HepG2 (cell line): ENCODE measurements around the gene GRK5. TPM values are rescaled to one million over a fixed set of nuclear protein-coding genes. Genes with fewer than 3 reads are reported as not detected.

Experiments
- ATAC-seq: fragments of 200-7000 bp; cut with Tn5 transposase; 3 replicates; pipeline ENCODE4 v1.9.1; 2020; ENCODE audit warnings: mild to moderate bottlenecking, moderate library complexity
- BruUV-seq: library from RNA; stranded (reverse); fragments of 400-500 nt; replicated peaks from 2 replicates; lab custom pipeline; 2021; lab: Mats Ljungman, UMichigan
- CTCF ChIA-PET: fragments of 300-600 bp; formaldehyde crosslinking; extraction: SDS; loops from one replicate; lab custom pipeline; 2021; ENCODE audit warnings: low total read pairs, inconsistent platforms, low intra/inter-chr PET ratio; lab: Yijun Ruan, JAX
- POLR2A ChIA-PET: fragments of 350-600 bp; sonication (Branson Sonifier 250); formaldehyde crosslinking; loops from one replicate; lab custom pipeline; 2020; ENCODE audit warnings: antibody characterized with exemption, inconsistent platforms; lab: Yijun Ruan, JAX
- DNase-seq: peaks from one replicate; pipeline ENCODE4 v3.0.0-alpha.2; 2015; ENCODE audit warnings: low spot score
- FAIRE-seq: peaks from 3 replicates; lab custom pipeline; 2011; peaks lifted over from hg19 to GRCh38; lab: Jason Lieb, UNC
- H2AFZ ChIP-seq: one replicate; pipeline ENCODE4 v1.6.1; 2011; ENCODE audit warnings: low read length, inconsistent platforms
- H3K27ac ChIP-seq: fragments of 300-600 bp; 3 replicates; pipeline ENCODE4 v1.8.0; 2011; ENCODE audit warnings: mixed run types, mild to moderate bottlenecking, mixed read lengths, low read length, inconsistent platforms; ENCODE audit not compliant: insufficient read depth; ENCODE audit errors: extremely low read length
- H3K27me3 ChIP-seq, 2 experiments: fragments of 200-600 bp in 1 of 2; 2 replicates in 1 of 2; 3 replicates in 1 of 2; pipeline versions ENCODE4 v1.6.0 to v1.8.0; 2011; ENCODE audit warnings: low read length in 2 of 2, mild to moderate bottlenecking in 2 of 2, moderate library complexity in 2 of 2, inconsistent platforms in 1 of 2; ENCODE audit not compliant: insufficient read depth in 2 of 2, control insufficient read depth in 1 of 2
- H3K36me3 ChIP-seq, 2 experiments: fragments of 200-600 bp in 1 of 2; replicated peaks in 1 of 2; 2 replicates in 1 of 2; 3 replicates in 1 of 2; pipeline versions ENCODE4 v1.5.1 to v1.8.0; 2011; ENCODE audit warnings: low read length in 2 of 2, inconsistent platforms in 1 of 2; ENCODE audit not compliant: insufficient read depth in 2 of 2, control insufficient read depth in 1 of 2
- H3K4me1 ChIP-seq: 2 replicates; pipeline ENCODE4 v1.5.1; 2012; ENCODE audit warnings: low read length, inconsistent platforms; ENCODE audit not compliant: insufficient read depth
- H3K4me2 ChIP-seq: 2 replicates; pipeline ENCODE4 v1.6.0; 2011; ENCODE audit warnings: low read depth, low read length, inconsistent platforms
- H3K4me3 ChIP-seq, 3 experiments: fragments of 200-600 bp in 1 of 3; sonication (generic), shearing (Covaris generic) in 1 of 3; replicated peaks in 1 of 3; 2 replicates each; pipeline ENCODE4 v1.5.1; 2011 to 2016; ENCODE audit warnings: low read length in 3 of 3, inconsistent platforms in 2 of 3, low read depth in 2 of 3, mild to moderate bottlenecking in 2 of 3, control low read depth in 1 of 3, mixed read lengths in 1 of 3; ENCODE audit not compliant: insufficient read depth in 1 of 3
- H3K79me2 ChIP-seq: one replicate; pipeline ENCODE4 v1.6.1; 2011; ENCODE audit warnings: low read length, inconsistent platforms; ENCODE audit not compliant: insufficient read depth
- H3K9ac ChIP-seq: 2 replicates; pipeline ENCODE4 v1.6.0; 2011; ENCODE audit warnings: mild to moderate bottlenecking, low read depth, low read length, inconsistent platforms; ENCODE audit not compliant: insufficient read depth
- H3K9me3 ChIP-seq: 2 replicates; pipeline ENCODE4 v1.5.1; 2012; ENCODE audit warnings: mild to moderate bottlenecking, low read length
- H4K20me1 ChIP-seq: 2 replicates; pipeline ENCODE4 v1.6.0; 2011; ENCODE audit warnings: inconsistent platforms, mild to moderate bottlenecking, low read length, moderate library complexity; ENCODE audit not compliant: insufficient read depth
- ARID2 ChIP-seq: sonication (generic); formaldehyde crosslinking; IDR thresholded peaks from 2 replicates; pipeline ENCODE4 v1.8.1; 2022; ENCODE audit warnings: mild to moderate bottlenecking, missing genetic modification reagents, borderline replicate concordance
- HMG20A ChIP-seq: IDR thresholded peaks from 2 replicates; pipeline ENCODE4 v1.6.1; 2016; ENCODE audit warnings: borderline replicate concordance
- HOXA7 ChIP-seq: sonication (generic); formaldehyde crosslinking; IDR thresholded peaks from 2 replicates; pipeline ENCODE4 v1.8.1; 2022; ENCODE audit warnings: mild to moderate bottlenecking, missing genetic modification reagents, moderate library complexity
- RFX1 ChIP-seq: fragments of 450-650 bp; IDR thresholded peaks from 2 replicates; pipeline ENCODE4 v1.6.1; 2017
- SNAI1 ChIP-seq: sonication (generic); formaldehyde crosslinking; IDR thresholded peaks from 2 replicates; pipeline ENCODE4 v1.5.0; 2020; ENCODE audit warnings: mild to moderate bottlenecking, missing genetic modification reagents, borderline replicate concordance
- SP1 ChIP-seq, 2 experiments: fragments of 450-650 bp in 1 of 2; sonication (generic) in 1 of 2; formaldehyde crosslinking in 1 of 2; IDR thresholded peaks; 2 replicates each; pipeline versions ENCODE4 v1.4.0 to v1.6.1; 2016 to 2020; ENCODE audit warnings: missing genetic modification reagents in 1 of 2
- SUZ12 ChIP-seq: fragments of 150-350 bp; IDR thresholded peaks from 2 replicates; pipeline ENCODE4 v1.6.1; 2014; ENCODE audit warnings: low read depth, low read length
- ZNF10 ChIP-seq: sonication (generic); formaldehyde crosslinking; IDR thresholded peaks from 2 replicates; pipeline ENCODE4 v1.4.0; 2020; ENCODE audit warnings: mild to moderate bottlenecking, low read depth, missing genetic modification reagents, borderline replicate concordance
- ZNF143 ChIP-seq: sonication (generic); formaldehyde crosslinking; IDR thresholded peaks from 2 replicates; pipeline ENCODE4 v1.4.0; 2020; ENCODE audit warnings: missing genetic modification reagents
- ZNF296 ChIP-seq: sonication (generic); formaldehyde crosslinking; conservative IDR thresholded peaks from 2 replicates; pipeline ENCODE4 v1.5.0; 2020; ENCODE audit warnings: mild to moderate bottlenecking, missing genetic modification reagents
- WGBS: methylation state at CpG from one replicate; pipeline ENCODE4 v1.1.6; 2017; ENCODE audit warnings: low lambda C conversion rate; 5-methylcytosine and 5-hydroxymethylcytosine counted together
- in situ Hi-C: cut with HindIII; loops from 2 replicates; pipeline ENCODE4 v1.10.0; 2017; ENCODE audit warnings: low pct_unique_long_range_greater_than_20kb; ENCODE audit not compliant: extremely low pct_ligation_motif_present
- intact Hi-C: fragments of 100-400 bp; cut with micrococcal nuclease; formaldehyde crosslinking; loops from one replicate; pipeline ENCODE4 v1.10.0; 2022; ENCODE audit not compliant: unreplicated experiment
- polyA plus RNA-seq, 8 experiments: library from polyadenylated mRNA; depleted of rRNA in 3 of 8; stranded (reverse) in 7 of 8; unstranded in 1 of 8; fragments of >200 nt; fragmentation: Illumina TruSeq in 4 of 8; extraction: Trizol in 4 of 8; gene quantifications; 2 replicates each; pipeline versions ENCODE4 v1.2.1 to v1.2.3, GENCODE V29; 2011 to 2016; ENCODE audit warnings: low read depth in 4 of 8, missing spikeins in 1 of 8, mixed read lengths in 1 of 8; ENCODE audit not compliant: insufficient read depth in 1 of 8
- total RNA-seq, 5 experiments: library from RNA; depleted of rRNA; stranded (reverse); fragments of >200 nt; fragmentation: Illumina TruSeq; extraction: Trizol; gene quantifications; 2 replicates each; pipeline ENCODE4 v1.2.3, GENCODE V29; 2016; ENCODE audit warnings: low read depth in 1 of 5
- TF ChIP-seq, protein P1 (sequence below): IDR thresholded peaks from 2 replicates; pipeline ENCODE4 v1.6.1; 2016; ENCODE audit warnings: low read depth, missing genetic modification reagents, missing compliant biosample characterization
- TF ChIP-seq, protein P2 (sequence below): sonication (generic); formaldehyde crosslinking; IDR thresholded peaks from 2 replicates; pipeline ENCODE4 v1.4.0; 2020; ENCODE audit warnings: missing genetic modification reagents, borderline replicate concordance

Gene GRK5
- total and polyA plus RNA-seq, 2 of the 13 experiments (the other 11 are each of a cell fraction or from before 2014, with no cell fraction given): 10.4 to 12.6 TPM

DNA sequence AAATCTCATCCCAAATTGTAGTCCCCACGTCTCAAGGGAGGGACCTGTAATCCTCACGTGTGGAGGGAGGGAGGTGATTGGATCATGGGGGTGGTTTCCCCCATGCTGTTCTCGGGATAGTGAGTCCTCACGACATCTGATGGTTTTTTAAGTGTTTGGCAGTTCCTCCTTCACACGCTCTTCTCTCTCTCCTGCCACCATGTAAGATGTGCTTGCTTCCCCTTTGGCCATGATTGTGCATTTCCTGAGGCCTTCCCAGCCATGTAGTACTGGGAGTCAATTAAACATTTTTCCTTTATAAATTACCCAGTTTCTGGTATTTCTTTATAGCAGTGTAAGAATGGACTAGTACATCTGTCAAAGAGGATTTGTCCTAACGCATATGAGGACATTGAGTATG, 275.6 kb downstream of the GRK5 start:
- FAIRE-seq (no peak), DNase-seq (no peak), ATAC-seq (no peak)
- no peak overlapping the region for H3K9ac ChIP-seq
- no peaks in the 10 kb centered on the region for H3K9me3 ChIP-seq
- H3K4me2 ChIP-seq: no peak overlapping the region
- no peak overlapping the region for H2AFZ ChIP-seq
- no TSS peak for BruUV-seq
- H3K27ac ChIP-seq: no peak overlapping the region
- POLR2A ChIA-PET: no interaction called here
- H3K27me3 ChIP-seq: peaks cover 0 to 48% of the 10 kb centered on the region in 2 experiments; a peak in 4 of 5 replicates
- no peaks in the 10 kb centered on the region for H4K20me1 ChIP-seq
- no peak for TF ChIP-seq ARID2
- TF ChIP-seq, protein P1, sequence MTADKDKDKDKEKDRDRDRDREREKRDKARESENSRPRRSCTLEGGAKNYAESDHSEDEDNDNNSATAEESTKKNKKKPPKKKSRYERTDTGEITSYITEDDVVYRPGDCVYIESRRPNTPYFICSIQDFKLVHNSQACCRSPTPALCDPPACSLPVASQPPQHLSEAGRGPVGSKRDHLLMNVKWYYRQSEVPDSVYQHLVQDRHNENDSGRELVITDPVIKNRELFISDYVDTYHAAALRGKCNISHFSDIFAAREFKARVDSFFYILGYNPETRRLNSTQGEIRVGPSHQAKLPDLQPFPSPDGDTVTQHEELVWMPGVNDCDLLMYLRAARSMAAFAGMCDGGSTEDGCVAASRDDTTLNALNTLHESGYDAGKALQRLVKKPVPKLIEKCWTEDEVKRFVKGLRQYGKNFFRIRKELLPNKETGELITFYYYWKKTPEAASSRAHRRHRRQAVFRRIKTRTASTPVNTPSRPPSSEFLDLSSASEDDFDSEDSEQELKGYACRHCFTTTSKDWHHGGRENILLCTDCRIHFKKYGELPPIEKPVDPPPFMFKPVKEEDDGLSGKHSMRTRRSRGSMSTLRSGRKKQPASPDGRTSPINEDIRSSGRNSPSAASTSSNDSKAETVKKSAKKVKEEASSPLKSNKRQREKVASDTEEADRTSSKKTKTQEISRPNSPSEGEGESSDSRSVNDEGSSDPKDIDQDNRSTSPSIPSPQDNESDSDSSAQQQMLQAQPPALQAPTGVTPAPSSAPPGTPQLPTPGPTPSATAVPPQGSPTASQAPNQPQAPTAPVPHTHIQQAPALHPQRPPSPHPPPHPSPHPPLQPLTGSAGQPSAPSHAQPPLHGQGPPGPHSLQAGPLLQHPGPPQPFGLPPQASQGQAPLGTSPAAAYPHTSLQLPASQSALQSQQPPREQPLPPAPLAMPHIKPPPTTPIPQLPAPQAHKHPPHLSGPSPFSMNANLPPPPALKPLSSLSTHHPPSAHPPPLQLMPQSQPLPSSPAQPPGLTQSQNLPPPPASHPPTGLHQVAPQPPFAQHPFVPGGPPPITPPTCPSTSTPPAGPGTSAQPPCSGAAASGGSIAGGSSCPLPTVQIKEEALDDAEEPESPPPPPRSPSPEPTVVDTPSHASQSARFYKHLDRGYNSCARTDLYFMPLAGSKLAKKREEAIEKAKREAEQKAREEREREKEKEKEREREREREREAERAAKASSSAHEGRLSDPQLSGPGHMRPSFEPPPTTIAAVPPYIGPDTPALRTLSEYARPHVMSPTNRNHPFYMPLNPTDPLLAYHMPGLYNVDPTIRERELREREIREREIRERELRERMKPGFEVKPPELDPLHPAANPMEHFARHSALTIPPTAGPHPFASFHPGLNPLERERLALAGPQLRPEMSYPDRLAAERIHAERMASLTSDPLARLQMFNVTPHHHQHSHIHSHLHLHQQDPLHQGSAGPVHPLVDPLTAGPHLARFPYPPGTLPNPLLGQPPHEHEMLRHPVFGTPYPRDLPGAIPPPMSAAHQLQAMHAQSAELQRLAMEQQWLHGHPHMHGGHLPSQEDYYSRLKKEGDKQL (CRISPR knock-in tag): no peak
- TF ChIP-seq ZNF10 (CRISPR knock-in tag): no peak
- TF ChIP-seq, protein P2, sequence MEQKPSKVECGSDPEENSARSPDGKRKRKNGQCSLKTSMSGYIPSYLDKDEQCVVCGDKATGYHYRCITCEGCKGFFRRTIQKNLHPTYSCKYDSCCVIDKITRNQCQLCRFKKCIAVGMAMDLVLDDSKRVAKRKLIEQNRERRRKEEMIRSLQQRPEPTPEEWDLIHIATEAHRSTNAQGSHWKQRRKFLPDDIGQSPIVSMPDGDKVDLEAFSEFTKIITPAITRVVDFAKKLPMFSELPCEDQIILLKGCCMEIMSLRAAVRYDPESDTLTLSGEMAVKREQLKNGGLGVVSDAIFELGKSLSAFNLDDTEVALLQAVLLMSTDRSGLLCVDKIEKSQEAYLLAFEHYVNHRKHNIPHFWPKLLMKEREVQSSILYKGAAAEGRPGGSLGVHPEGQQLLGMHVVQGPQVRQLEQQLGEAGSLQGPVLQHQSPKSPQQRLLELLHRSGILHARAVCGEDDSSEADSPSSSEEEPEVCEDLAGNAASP: no peak
- TF ChIP-seq HOXA7: no peak
- TF ChIP-seq SP1 (IDR thresholded peaks at IDR 0.05): no peak
- no peak for TF ChIP-seq SP1 (CRISPR knock-in tag; IDR thresholded peaks at IDR 0.05)
- TF ChIP-seq ZNF143: no peak
- no peak for TF ChIP-seq RFX1
- TF ChIP-seq SUZ12: no peak
- no peak for TF ChIP-seq SNAI1 (CRISPR knock-in tag)
- TF ChIP-seq ZNF296 (CRISPR knock-in tag): no peak
- TF ChIP-seq HMG20A (CRISPR knock-in tag): no peak
- H3K4me3 ChIP-seq: no peak overlapping the region
- no peaks in the 10 kb centered on the region for H3K36me3 ChIP-seq
- in situ Hi-C loops: no loop called here
- H3K4me1 ChIP-seq: peaks cover 19% of the 10 kb centered on the region
- WGBS: 51% methylated on average over 6 of the region's 6 CpGs
- H3K79me2 ChIP-seq: no peaks in the 10 kb centered on the region
- CTCF ChIA-PET: no interaction called here
- intact Hi-C loops: no loop called here
